RWPE2 (cell line): ENCODE measurements around the gene HIVEP3.

Source experiments
- ATAC-seq: fragments of 200-7000 bp; cut with Tn5 transposase; 3 replicates; pipeline ENCODE4 v1.9.1; 2021; ENCODE audit warnings: low read depth
- DNase-seq: peaks from one replicate; pipeline ENCODE4 v3.0.0-alpha.2; 2020; ENCODE audit warnings: low spot score
- H3K27ac ChIP-seq: fragments of 450-650 bp; 2 replicates; pipeline ENCODE4 v1.5.1; 2017; ENCODE audit warnings: mild to moderate bottlenecking; ENCODE audit not compliant: poor library complexity, severe bottlenecking
- H3K27me3 ChIP-seq: fragments of 250-450 bp; sonication (Bioruptor Pico); 2 replicates; pipeline ENCODE4 v1.5.1; 2021; ENCODE audit warnings: mild to moderate bottlenecking, moderate library complexity; ENCODE audit not compliant: insufficient read depth, poor library complexity, severe bottlenecking
- H3K36me3 ChIP-seq: fragments of 250-450 bp; sonication (Bioruptor Pico); 2 replicates; pipeline ENCODE4 v1.5.1; 2020; ENCODE audit warnings: low read depth, mild to moderate bottlenecking, moderate library complexity
- H3K4me1 ChIP-seq: fragments of 250-450 bp; sonication (Bioruptor Pico); 2 replicates; pipeline ENCODE4 v1.5.1; 2021; ENCODE audit warnings: mild to moderate bottlenecking, moderate library complexity; ENCODE audit not compliant: insufficient read depth, poor library complexity, severe bottlenecking
- H3K4me3 ChIP-seq: fragments of 250-450 bp; sonication (Bioruptor Pico); 2 replicates; pipeline ENCODE4 v1.5.1; 2021; ENCODE audit warnings: mild to moderate bottlenecking, moderate library complexity; ENCODE audit not compliant: severe bottlenecking
- H3K9me3 ChIP-seq: fragments of 250-450 bp; sonication (Bioruptor Pico); 2 replicates; pipeline ENCODE4 v1.5.1; 2021; ENCODE audit warnings: mild to moderate bottlenecking, moderate library complexity; ENCODE audit not compliant: severe bottlenecking
- CTCF ChIP-seq: fragments of 450-650 bp; IDR thresholded peaks from one replicate; pipeline ENCODE4 v1.5.1; 2017; ENCODE audit warnings: mild to moderate bottlenecking, moderate library complexity; ENCODE audit not compliant: poor library complexity, severe bottlenecking

The HIVEP3 gene

GRCh38 chr1:41883507-41883906 is 35.2 kb downstream of the HIVEP3 start:
- no peaks in the 10 kb centered on the region for H3K4me1 ChIP-seq
- no peak for TF ChIP-seq CTCF
- no peaks in the 10 kb centered on the region for H3K9me3 ChIP-seq
- H3K36me3 ChIP-seq: no peaks in the 10 kb centered on the region
- no peaks in the 10 kb centered on the region for H3K27me3 ChIP-seq
- DNase-seq (no peak), ATAC-seq (no peak)
- no peak overlapping the region for H3K27ac ChIP-seq
- no peak overlapping the region for H3K4me3 ChIP-seq

- Histone ChIP-seq H3K27ac (no peak overlapping the region), H3K4me3 (no peak overlapping the region), H3K9me3 (no peaks in the 10 kb centered on the region), H3K4me1 (no peaks in the 10 kb centered on the region), H3K27me3 (no peaks in the 10 kb centered on the region), H3K36me3 (no peaks in the 10 kb centered on the region)
- TF ChIP-seq CTCF: no peak
- ATAC-seq: no peak
- no peak for DNase-seq
Measured at GRCh38 chr1:41882486-41882885, 36.2 kb downstream of the HIVEP3 start.

- no peak overlapping the region for H3K27ac ChIP-seq
- H3K27me3 ChIP-seq: no peaks in the 10 kb centered on the region
- no peak for TF ChIP-seq CTCF
- no peaks in the 10 kb centered on the region for H3K9me3 ChIP-seq
- no peaks in the 10 kb centered on the region for H3K36me3 ChIP-seq
- H3K4me1 ChIP-seq: no peaks in the 10 kb centered on the region
- H3K4me3 ChIP-seq: no peak overlapping the region
- ATAC-seq (no peak), DNase-seq (no peak)
Measured at GRCh38 chr1:41882068-41882477, 36.6 kb downstream of the HIVEP3 start.

DNA sequence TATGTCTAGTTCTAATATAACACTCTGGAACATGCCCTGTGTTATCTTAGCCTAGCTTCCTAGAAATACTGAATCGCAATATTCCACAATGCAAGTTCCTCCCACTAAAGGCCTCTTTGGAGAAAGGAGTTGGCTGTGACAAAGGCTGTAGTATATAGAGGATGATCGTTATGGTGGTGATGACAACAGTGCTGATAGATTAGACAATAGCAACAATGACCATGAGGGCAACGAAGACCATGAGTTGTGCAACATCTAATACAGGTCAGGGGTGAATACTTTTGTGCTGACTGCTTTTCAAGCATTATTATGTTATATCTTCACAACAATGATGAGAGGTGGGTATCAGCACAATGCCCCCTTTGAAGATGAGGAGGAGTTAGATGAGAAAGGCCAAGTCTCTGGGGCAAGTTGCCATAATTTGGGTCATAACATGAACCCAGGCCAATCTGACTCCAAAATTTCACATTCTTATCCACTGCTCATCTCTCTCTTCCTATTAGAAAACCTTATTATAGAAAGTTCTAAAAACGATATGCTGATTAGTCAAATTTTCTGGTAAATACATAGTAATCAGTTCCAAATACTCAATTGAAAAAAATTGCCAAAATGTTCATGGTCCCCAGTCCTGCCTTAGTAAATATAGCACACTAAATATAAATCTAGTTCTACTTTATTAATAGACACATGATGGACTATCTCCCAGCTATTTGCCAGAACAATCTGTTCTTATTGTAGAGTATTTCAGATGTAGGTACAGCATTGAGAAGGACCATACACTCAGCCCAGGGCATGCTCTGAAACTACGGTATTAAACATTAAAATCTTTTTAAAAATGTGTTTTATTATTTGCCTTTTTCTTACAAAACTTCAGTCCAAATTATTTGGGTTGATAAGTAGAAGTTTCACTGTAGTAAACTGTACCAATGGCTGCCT is 37.5 kb downstream of the HIVEP3 start:
- Histone ChIP-seq H3K4me1 (no peaks in the 10 kb centered on the region), H3K36me3 (no peaks in the 10 kb centered on the region), H3K27me3 (no peaks in the 10 kb centered on the region), H3K27ac (no peak overlapping the region), H3K9me3 (no peaks in the 10 kb centered on the region), H3K4me3 (no peak overlapping the region)
- TF ChIP-seq CTCF: no peak
- no peak for ATAC-seq
- no peak for DNase-seq

DNA sequence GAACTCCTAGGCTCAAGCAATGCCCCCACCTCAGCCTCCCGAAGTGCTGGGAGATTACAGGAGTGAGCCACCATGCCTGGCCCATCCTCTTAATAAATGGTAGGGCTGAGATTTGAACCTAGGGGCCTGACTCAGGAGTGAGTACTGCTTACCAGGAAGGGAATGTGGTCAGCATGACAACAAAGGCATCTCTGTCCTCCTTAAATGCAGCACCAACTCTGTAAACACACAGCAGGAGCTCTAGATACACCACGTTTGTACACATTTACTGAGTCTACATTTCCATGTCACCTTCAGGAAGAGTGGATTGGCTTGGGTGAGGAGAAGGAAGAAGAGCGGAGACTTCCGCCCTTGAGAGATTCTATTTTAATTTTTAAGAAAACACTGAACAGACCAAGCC is 38.5 kb downstream of the HIVEP3 start:
- H3K27ac ChIP-seq: no peak overlapping the region
- no peaks in the 10 kb centered on the region for H3K4me1 ChIP-seq
- H3K27me3 ChIP-seq: no peaks in the 10 kb centered on the region
- no peak for TF ChIP-seq CTCF
- no peaks in the 10 kb centered on the region for H3K9me3 ChIP-seq
- DNase-seq: no peak
- no peak overlapping the region for H3K4me3 ChIP-seq
- no peak for ATAC-seq
- H3K36me3 ChIP-seq: no peaks in the 10 kb centered on the region
